HG03025 (cell line): Measurements from ENCODE around the gene OR51B4.
"Not testable (repeated sequence)": the region's sequence is repeated elsewhere in the genome, so short reads cannot be mapped to it uniquely, and the experiment has no call there.

Source experiments
- ATAC-seq: cut with Tn5 transposase; IDR thresholded peaks from one replicate; pipeline ENCODE4 v1.9.1; 2021; ENCODE audit warnings: mild to moderate bottlenecking, moderate library complexity; ENCODE audit not compliant: unreplicated experiment, low FRiP score

The OR51B4 gene

DNA sequence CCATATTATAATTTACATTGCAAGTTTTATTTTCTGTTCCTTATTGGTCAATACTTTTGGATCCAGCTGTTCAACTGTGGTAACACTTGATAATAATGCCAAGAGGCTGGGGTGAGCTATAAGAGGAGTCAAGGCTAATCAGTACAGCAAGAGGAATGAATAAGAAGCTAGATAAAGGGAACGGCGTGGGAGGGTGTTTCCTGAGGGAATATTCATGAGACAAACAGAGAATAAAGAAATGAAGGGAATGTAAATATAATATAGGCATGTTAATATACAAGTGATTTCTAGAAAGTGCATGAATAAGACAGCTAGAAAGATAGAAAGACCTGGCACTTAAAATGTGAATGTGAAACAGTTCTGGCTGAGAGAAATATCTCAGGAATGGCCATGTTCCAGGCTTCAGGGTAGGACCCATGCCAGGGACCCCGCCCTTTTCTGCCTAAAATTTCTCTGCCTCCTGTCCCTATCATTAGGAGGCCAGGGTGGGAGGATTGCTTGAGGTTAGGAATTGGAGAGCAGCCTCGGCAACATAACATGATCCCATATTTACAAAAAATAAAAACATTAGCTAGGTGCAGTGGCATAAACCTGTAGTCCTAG lies 3.9 kb downstream of the OR51B4 start:
- ATAC-seq = no peak

DNA sequence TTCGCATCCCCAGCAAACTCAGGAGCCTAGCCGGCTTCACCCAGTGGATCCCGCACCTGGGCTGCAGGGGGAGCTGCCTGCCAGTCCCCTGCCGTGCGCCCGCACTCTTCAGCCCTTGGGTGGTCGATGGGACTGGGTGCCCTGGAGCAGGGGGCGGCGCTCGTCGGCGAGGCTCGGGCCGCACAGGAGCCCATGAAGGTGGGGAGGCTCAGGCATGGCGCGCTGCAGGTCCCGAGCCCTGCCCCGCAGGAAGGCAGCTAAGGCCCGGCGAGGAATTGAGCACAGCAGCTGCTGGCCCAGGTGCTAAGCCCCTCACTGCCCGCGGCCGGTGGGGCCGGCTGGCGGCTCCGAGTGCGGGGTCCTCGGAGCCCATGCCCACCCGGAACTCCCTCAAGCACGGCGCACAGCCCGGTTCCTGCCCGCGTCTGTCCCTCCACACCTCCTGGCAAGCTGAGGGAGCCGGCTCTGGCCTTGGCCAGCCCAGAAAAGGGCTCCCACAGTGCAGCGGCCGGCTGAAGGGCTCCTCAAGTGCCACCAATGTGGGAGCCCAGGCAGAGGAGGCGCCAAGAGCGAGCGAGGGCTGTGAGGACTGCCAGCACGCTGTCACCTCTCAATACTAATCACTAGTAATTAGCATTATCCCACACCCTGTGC lies 7.3 kb downstream of the OR51B4 start:
- not testable (repeated sequence) for ATAC-seq

DNA sequence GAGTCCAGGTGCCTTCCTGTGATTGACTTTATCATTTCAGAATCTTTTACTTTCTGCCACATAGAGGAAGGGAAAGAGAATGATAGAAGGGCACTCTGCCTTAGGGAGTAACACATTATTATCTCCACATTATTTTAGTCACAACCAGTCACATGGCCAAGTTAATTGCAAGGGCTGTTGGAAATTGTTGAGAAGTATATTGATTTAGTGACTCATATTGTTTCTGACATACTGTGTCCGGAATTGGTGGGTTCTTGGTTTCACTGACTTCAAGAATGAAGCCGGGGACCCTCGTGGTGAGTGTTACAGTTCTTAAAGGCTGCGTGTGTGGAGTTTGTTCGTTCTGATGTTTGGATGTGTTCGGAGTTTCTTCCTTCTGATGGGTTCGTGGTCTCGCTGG lies 8.7 kb downstream of the OR51B4 start:
- no peak for ATAC-seq

DNA sequence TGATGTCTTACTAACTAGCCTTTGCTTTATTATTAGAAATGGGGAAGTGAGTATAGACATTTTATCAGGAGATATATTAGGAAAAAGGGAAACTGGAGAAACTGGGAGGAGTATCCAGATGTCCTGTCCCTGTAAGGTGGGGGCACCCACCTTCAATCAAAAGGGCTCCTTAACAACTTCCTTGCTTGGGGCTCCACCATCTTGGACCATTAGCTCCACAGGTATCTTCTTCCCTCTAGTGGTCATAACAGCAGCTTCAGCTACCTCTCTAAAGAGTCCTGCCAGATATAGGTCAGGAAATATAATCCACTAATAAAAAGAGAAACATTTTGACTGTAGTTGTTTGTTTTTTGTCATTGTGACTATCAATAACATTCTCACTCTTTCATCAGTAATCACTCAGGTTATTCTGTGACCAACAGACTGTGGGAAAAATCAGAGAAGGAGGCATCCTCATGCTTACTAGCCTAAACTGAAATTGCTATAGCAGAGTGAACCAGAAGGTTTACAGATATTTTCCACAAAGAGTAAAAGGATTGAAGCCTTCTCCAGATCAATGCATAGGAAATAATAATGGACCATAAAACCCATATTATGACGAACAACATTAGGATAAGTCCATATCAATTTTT lies 10.4 kb downstream of the OR51B4 start:
- ATAC-seq = peak; percentile 82

DNA sequence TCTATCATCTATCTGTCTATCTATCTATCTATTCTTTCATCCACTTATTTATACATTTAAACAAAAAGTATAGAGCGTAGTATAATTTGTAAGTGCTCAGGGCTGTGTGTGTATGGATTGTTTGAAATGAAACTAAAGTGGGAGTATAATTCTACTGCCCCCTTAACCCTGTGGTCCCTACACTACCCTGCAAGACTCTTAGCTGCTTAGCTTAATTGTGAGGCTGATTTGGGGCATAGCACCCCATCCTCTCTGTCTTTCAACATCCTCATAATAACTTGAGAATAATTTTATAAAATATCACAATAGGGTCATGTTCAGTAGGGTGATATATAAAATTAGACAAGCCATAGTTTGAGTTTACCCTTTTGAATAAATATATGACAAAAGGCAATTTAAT lies 11.6 kb downstream of the OR51B4 start:
- no peak for ATAC-seq

DNA sequence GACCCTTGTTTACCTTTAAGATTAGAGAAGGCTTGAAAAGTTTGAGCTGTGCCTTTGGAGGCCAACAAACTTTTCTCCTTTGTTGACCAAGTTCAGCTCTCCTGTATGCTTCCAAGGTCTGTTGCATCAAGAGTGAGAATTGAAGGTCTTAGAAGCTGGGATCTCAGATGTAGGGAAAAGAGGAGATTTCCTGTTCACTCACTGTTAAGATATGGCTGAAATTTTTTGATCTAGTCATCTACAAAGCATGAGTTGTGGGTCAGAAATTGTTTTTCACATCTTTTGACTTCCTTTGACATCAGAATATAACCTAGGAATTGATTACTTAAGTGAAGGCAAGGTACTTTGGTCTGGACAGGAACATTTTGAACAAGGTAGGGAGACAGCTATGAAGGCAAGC lies 12.1 kb downstream of the OR51B4 start:
- no peak for ATAC-seq

DNA sequence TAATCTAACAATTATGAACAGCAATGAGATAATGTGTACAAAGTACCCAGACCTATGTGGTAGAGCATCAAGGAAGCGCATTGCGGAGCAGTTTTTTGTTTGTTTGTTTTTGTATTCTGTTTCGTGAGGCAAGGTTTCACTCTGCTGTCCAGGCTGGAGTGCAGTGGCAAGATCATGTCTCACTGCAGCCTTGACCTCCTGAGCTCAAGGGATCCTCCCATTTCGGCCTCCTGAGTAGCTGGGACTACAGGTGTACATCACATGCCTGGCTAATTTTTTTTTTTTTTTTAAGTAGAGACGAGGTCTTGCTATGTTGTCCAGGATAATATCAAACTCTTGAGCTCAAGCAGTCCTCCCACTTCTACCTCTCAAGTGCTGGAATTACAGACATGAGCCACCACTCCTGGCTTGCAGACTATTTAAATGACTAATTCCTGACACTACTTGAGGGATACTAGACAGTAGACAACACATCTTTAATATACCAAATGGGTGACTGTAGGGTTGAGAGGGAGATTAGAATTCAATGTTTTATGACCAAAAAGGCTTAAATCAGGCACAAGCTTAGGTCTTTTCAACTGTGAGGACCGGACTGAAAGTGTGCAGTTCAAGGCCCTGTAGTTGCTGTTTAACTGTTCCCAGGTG lies 12.7 kb downstream of the OR51B4 start:
- no peak for ATAC-seq

DNA sequence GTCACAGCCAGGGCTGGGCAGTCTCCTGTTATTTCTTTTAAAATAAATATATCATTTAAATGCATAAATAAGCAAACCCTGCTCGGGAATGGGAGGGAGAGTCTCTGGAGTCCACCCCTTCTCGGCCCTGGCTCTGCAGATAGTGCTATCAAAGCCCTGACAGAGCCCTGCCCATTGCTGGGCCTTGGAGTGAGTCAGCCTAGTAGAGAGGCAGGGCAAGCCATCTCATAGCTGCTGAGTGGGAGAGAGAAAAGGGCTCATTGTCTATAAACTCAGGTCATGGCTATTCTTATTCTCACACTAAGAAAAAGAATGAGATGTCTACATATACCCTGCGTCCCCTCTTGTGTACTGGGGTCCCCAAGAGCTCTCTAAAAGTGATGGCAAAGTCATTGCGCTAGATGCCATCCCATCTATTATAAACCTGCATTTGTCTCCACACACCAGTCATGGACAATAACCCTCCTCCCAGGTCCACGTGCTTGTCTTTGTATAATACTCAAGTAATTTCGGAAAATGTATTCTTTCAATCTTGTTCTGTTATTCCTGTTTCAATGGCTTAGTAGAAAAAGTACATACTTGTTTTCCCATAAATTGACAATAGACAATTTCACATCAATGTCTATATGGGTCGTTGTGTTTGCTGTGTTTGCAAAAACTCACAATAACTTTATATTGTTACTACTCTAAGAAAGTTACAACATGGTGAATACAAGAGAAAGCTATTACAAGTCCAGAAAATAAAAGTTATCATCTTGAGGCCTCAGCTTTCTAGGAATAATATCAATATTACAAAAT lies 13.4 kb downstream of the OR51B4 start:
- no peak for ATAC-seq

DNA sequence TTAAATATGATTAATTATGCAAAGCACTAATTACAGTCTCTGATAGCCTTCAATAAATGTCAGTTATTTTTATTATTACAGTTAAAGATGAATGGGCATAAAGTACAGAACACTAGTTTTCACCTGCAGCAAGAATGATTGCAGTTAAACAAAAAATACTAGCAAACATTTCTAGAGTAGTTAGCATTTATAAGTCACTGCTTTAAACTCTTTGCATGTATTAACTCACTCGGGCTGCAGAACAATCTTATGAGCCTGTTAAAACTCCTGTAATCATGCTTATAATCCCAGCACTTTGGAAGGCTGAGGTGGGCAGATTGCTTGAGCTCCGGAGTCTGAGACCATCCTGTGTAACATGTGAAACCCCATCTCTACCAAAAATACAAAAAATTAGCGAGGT lies 14.8 kb downstream of the OR51B4 start:
- no peak for ATAC-seq

DNA sequence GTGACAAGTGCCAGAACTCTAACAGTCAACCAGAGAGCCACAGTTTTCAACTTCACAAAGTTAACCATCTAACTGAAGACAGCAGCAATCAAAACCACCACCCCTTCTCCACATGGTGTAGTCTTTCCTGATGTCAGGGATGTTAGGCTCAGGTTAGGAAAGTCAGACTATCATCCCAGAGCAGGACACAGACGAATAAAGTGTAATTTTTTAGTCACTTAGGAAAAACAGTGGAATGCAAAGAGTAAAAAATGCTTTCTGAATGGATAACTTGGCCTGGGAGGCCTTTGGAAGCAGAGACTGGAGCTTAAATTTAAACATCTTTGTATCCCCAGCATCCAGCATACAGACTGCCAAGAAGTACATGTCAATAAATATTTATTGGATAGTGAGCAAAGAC lies 15.4 kb downstream of the OR51B4 start:
- ATAC-seq = no peak

DNA sequence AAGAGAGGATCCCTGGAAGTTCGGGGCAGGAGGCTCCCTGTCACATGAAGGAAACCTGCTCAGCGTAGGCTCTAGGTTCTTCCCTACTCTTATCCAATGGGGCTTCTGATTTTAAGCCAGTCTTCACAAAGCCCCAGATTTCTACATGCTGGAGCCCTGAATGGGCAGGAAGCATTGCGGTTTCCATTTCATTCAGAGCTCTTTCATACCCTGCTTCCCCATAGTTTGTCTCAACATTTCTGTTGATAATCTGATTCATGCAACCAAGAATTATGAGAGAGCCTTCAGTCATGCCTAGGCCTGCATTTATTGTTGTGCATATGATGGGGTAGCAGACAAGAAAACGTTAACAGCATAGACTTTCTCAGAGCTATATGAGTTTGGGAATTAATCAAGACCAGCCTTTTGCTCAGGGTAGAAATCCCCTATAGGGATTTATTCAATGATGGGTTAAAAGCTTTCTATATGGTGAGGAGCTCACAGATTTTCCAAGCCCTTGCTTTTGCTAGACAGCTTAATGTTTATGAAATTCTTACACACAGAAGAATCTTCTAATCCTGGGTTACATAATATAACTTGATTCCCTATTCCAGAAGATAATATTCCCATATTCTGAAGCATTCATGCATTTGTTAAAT lies 15.9 kb downstream of the OR51B4 start:
- ATAC-seq = no peak

DNA sequence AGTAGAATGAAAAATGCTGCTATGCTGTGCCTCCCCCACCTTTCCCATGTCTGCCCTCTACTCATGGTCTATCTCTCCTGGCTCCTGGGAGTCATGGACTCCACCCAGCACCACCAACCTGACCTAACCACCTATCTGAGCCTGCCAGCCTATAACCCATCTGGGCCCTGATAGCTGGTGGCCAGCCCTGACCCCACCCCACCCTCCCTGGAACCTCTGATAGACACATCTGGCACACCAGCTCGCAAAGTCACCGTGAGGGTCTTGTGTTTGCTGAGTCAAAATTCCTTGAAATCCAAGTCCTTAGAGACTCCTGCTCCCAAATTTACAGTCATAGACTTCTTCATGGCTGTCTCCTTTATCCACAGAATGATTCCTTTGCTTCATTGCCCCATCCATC lies 17.1 kb downstream of the OR51B4 start:
- ATAC-seq = no peak

DNA sequence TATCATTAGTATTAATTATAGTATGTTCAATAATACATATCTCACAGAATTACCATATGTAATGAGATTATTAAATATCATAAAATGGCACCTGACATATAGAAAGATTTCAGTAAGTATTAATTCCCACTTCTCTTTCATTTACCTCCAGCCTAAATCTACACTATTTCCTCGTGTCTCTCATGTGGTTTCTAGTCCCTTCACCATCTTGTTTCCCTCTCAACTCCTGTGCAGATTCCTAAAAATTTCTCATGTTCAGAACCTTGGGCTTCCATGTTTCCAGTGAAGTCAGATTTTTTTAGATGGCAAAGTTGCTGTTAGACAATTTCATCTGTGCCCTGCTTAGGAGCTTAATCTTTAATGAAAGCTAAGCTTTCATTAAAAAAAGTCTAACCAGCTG lies 17.9 kb downstream of the OR51B4 start:
- ATAC-seq = no peak

DNA sequence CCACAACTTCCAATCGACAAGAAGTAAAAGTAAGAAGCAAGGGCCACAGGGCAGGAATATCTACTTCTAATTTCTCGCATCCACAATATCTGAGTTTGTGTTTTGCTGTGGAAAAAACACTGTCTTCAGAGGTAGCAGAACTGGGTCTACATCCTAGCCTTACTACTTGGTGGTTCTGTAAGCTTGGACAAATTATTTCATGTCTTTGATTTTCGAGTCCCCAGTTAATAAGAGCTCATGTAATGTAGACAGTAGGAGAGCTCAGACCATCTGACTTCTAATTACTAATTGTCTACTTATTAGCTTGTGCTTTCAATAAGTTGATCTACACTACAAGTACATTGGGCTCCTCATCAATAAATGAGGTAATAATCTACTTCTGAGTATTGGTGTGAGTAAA lies 18.7 kb downstream of the OR51B4 start:
- no peak for ATAC-seq

DNA sequence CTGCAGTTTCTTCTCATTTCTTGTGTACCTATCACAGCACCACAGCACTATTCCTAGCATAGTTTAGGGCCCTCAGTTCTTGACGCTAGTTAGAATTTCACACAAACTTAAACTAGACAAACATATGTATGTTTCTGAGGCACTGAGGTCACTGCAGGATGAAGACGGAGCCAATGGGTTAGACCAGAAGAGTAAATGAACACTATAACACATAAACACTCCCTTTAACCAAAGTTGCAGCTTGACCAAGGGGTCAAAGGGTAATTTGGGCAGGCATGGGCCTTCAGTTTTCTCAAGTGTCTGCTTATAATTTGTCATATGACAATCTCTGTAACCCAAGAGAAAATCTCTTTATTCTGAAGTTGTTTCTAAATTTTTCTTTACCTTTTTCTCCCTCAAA lies 19.1 kb downstream of the OR51B4 start:
- no peak for ATAC-seq

DNA sequence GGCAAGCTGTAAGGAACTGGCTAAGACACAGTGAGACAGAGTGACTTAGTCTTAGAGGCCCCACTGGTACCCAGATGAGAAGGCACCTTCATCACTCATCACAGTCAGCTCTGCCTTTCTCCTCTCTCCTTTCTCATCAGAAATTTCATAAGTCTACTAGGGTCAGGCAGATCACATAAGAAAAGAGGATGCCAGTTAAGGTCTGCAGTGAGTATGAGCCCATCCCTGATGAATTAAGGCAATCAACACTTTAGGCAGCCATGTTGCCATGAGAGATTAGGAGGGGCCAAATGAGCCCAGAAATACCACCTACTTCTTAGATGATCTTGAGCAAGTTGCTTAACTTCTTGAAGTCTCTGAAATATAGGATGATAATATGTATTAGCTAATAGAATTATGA lies 20.1 kb downstream of the OR51B4 start:
- no peak for ATAC-seq

DNA sequence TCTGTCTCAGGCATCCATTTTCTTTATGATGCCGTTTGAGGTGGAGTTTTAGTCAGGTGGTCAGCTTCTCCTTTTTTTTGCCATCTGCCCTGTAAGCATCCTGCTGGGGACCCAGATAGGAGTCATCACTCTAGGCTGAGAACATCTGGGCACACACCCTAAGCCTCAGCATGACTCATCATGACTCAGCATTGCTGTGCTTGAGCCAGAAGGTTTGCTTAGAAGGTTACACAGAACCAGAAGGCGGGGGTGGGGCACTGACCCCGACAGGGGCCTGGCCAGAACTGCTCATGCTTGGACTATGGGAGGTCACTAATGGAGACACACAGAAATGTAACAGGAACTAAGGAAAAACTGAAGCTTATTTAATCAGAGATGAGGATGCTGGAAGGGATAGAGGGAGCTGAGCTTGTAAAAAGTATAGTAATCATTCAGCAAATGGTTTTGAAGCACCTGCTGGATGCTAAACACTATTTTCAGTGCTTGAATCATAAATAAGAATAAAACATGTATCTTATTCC lies 21.1 kb downstream of the OR51B4 start:
- peak; percentile 78 for ATAC-seq

DNA sequence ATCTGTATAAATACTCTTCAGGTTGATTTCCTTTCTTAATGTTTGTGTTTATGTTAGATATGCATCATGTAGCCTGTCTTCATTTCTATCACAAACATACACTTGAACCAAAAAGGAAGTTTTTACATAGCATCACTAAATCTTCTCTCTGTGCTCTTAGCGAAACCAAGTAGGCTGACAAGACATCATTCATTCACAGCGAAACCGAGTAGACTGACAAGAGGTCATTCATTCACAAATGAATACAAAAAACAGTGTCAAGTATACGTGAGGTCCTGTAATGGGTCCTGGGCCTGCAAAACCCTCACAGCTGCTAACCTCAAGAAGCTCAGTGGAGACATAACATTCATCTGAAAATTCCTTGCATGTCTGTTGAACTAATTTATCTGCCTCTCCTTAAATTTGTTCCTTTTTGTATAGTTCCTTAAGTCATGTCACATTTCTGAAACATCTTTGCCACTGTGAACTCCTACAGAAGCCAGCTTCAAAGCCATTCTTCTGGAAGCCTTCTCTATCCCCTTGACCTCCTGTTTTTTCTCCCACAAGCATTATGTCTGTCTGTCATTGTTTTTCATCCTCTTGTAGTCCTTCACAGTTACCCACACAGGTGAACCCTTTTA lies 22.2 kb downstream of the OR51B4 start:
- ATAC-seq = no peak

DNA sequence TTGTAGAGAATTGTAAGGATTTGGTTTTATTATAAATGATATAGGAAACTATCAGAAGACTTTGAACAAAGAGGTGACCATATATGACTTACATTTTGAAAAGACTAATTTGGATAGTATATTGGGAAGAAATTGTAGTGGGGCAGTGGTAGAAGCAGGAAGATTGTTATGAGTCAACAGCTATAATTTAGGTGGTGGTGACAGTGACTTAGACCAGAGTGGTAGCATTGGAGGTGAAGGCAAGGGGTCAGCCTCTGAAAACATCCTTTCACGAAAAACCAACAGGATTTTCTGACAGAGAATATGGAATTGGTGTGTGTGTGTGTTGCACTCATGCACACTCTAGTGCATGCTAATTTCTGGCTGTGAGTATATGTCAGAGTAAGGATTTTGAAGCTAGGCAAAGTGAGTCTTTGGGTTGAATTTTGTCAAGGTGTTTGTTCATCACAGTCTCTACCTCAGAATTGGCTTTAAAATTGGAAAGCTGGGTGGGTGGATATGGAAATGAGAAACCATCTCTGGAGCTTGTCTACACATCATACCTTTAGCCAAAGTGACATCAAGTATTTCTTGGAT lies 23.9 kb downstream of the OR51B4 start:
- no peak for ATAC-seq
